Endothelial cell of umbilical vein (primary cell): Measurements from ENCODE around the gene C17orf113. TPM values are rescaled to one million over a fixed set of nuclear protein-coding genes. Genes with fewer than 3 reads are reported as not detected.

ENCODE experiments used
- BruUV-seq: library from RNA; stranded (reverse); fragments of 400-500 nt; replicated peaks from 2 replicates; lab custom pipeline; 2021; lab: Mats Ljungman, UMichigan
- CTCF ChIA-PET: fragments of 300-600, 350-600 bp; sonication (Branson Sonifier 250); formaldehyde crosslinking; loops from one replicate; lab custom pipeline; 2021; ENCODE audit warnings: antibody characterized with exemption, inconsistent platforms; lab: Charles Lee
- POLR2A ChIA-PET: fragments of 300-600, 350-600 bp; sonication (Branson Sonifier 250); formaldehyde crosslinking; loops from one replicate; lab custom pipeline; 2021; ENCODE audit warnings: antibody characterized with exemption, inconsistent platforms; lab: Charles Lee
- DNase-seq: peaks from one replicate; pipeline ENCODE4 v3.0.0-alpha.2; 2011; ENCODE audit warnings: low read depth, low spot score
- FAIRE-seq: peaks from 2 replicates; lab custom pipeline; 2011; peaks lifted over from hg19 to GRCh38; lab: Jason Lieb, UNC
- H2AFZ ChIP-seq: 2 replicates; pipeline ENCODE4 v1.6.0; 2012; ENCODE audit warnings: low read depth, low read length, control low read depth, inconsistent platforms
- H3K27ac ChIP-seq: 2 replicates; pipeline ENCODE4 v1.5.1; 2011; ENCODE audit warnings: low read depth, mild to moderate bottlenecking, control low read depth, low read length, moderate library complexity; ENCODE audit not compliant: insufficient read depth
- H3K27me3 ChIP-seq, 2 experiments: 2 replicates each; pipeline versions ENCODE4 v1.6.0 to v1.6.1; 2011; ENCODE audit warnings: low read length in 2 of 2, mixed read lengths in 1 of 2; ENCODE audit not compliant: control insufficient read depth in 2 of 2, insufficient read depth in 2 of 2
- H3K36me3 ChIP-seq, 2 experiments: 2 replicates in 1 of 2; 3 replicates in 1 of 2; pipeline ENCODE4 v1.5.1; 2011; ENCODE audit warnings: low read length in 2 of 2, mild to moderate bottlenecking in 1 of 2, moderate library complexity in 1 of 2; ENCODE audit not compliant: control insufficient read depth in 2 of 2, insufficient read depth in 2 of 2; ENCODE audit errors: extremely low read depth in 1 of 2
- H3K4me1 ChIP-seq: 3 replicates; pipeline ENCODE4 v1.5.1; 2011; ENCODE audit warnings: mild to moderate bottlenecking, low read length; ENCODE audit not compliant: control insufficient read depth, insufficient read depth; ENCODE audit errors: extremely low read depth
- H3K4me2 ChIP-seq: 2 replicates; pipeline ENCODE4 v1.6.1; 2011; ENCODE audit warnings: low read length, control low read depth, mixed read lengths; ENCODE audit not compliant: insufficient read depth
- H3K4me3 ChIP-seq, 3 experiments: fragments of 200-600 bp in 1 of 3; sonication (generic), shearing (Covaris generic) in 1 of 3; replicated peaks in 1 of 3; 2 replicates each; pipeline ENCODE4 v1.5.1; 2011 to 2016; ENCODE audit warnings: control low read depth in 3 of 3, low read length in 3 of 3, mild to moderate bottlenecking in 2 of 3, inconsistent platforms in 1 of 3, low read depth in 1 of 3, moderate library complexity in 1 of 3; ENCODE audit not compliant: insufficient read depth in 1 of 3
- H3K79me2 ChIP-seq: 2 replicates; pipeline ENCODE4 v1.6.0; 2012; ENCODE audit warnings: low read length, inconsistent platforms; ENCODE audit not compliant: control insufficient read depth, insufficient read depth
- H3K9ac ChIP-seq: replicated peaks from 2 replicates; pipeline ENCODE3; 2011; ENCODE audit warnings: low read length, control low read depth; ENCODE audit not compliant: insufficient read depth; ENCODE audit errors: extremely low read depth
- H3K9me1 ChIP-seq: replicated peaks from 3 replicates; pipeline ENCODE4 v1.6.0; 2011; ENCODE audit warnings: mild to moderate bottlenecking, low read length; ENCODE audit not compliant: control insufficient read depth, insufficient read depth; ENCODE audit errors: extremely low read depth
- H3K9me3 ChIP-seq: replicated peaks from 2 replicates; pipeline ENCODE4 v1.5.1; 2012; ENCODE audit warnings: low read length, inconsistent platforms; ENCODE audit not compliant: control insufficient read depth, insufficient read depth
- H4K20me1 ChIP-seq: replicated peaks from 2 replicates; pipeline ENCODE3; 2011; ENCODE audit warnings: mild to moderate bottlenecking, low read length; ENCODE audit not compliant: control insufficient read depth, insufficient read depth; ENCODE audit errors: extremely low read depth
- CTCF ChIP-seq, 2 donors: IDR thresholded peaks; 1 replicate in 1 of 2; 2 replicates in 1 of 2; pipeline ENCODE4 v1.5.1; 2011; ENCODE audit warnings: low read length in 2 of 2, mild to moderate bottlenecking in 2 of 2, moderate library complexity in 2 of 2, control low read depth in 1 of 2, inconsistent platforms in 1 of 2, low read depth in 1 of 2; ENCODE audit not compliant: insufficient read depth in 1 of 2; ENCODE audit errors: extremely low read depth in 1 of 2
- EZH2 ChIP-seq: IDR thresholded peaks from 2 replicates; pipeline ENCODE4 v1.6.1; 2012; ENCODE audit warnings: borderline replicate concordance, low read depth, mild to moderate bottlenecking, moderate library complexity, low read length, inconsistent platforms; ENCODE audit not compliant: severe bottlenecking
- FOS ChIP-seq: IDR thresholded peaks from 2 replicates; pipeline ENCODE4 v1.6.1; 2011; ENCODE audit warnings: mild to moderate bottlenecking, low read length, moderate library complexity, borderline replicate concordance; ENCODE audit not compliant: insufficient read depth
- GATA2 ChIP-seq: IDR thresholded peaks from 2 replicates; pipeline ENCODE4 v1.7.0; 2011; ENCODE audit warnings: low read depth, mild to moderate bottlenecking, moderate library complexity, mixed read lengths, low read length; ENCODE audit not compliant: insufficient read length, insufficient read depth
- JUN ChIP-seq: IDR thresholded peaks from 2 replicates; pipeline ENCODE4 v1.6.1; 2011; ENCODE audit warnings: borderline replicate concordance, low read depth; ENCODE audit not compliant: insufficient read length, insufficient read depth
- MAX ChIP-seq: IDR thresholded peaks from 2 replicates; pipeline ENCODE4 v1.6.1; 2011; ENCODE audit not compliant: insufficient read depth, insufficient read length
- MYC ChIP-seq: IDR thresholded peaks from one replicate; pipeline ENCODE4 v1.6.1; 2011; ENCODE audit warnings: mild to moderate bottlenecking, low read depth, low read length
- POLR2A ChIP-seq: IDR thresholded peaks from 2 replicates; pipeline ENCODE4 v1.6.1; 2012; ENCODE audit warnings: low read depth, mild to moderate bottlenecking, control low read depth, low read length
- POLR2AphosphoS5 ChIP-seq: IDR thresholded peaks from 2 replicates; pipeline ENCODE4 v1.6.1; 2012; ENCODE audit warnings: low read depth, mild to moderate bottlenecking, control low read depth, low read length, moderate library complexity; ENCODE audit not compliant: insufficient read depth
- dilution Hi-C: fragments of 300-500 bp; cut with MboI; formaldehyde crosslinking; loops from one replicate; pipeline ENCODE4 v1.15.0; 2019; ENCODE audit warnings: low sequenced_read_pairs; ENCODE audit not compliant: extremely low pct_ligation_motif_present
- intact Hi-C: fragments of 100-400 bp; cut with micrococcal nuclease; formaldehyde crosslinking; loops from one replicate; pipeline ENCODE4 v1.10.0; 2022
- polyA plus RNA-seq, 4 experiments: library from polyadenylated mRNA; depleted of rRNA in 3 of 4; stranded (reverse) in 3 of 4; unstranded in 1 of 4; fragments of >200 nt; gene quantifications; 2 replicates each; pipeline versions ENCODE4 v1.2.1 to v1.2.3, GENCODE V29; 2011 to 2012; ENCODE audit warnings: missing spikeins in 1 of 4
- total RNA-seq: library from RNA; stranded (reverse); gene quantifications from 2 replicates; pipeline ENCODE4 v1.2.3, GENCODE V29; 2021

C17orf113 gene
- total and polyA plus RNA-seq, 2 donors (not counting 3 experiments of a cell fraction or from before 2014, with no cell fraction given): 0.20 to 0.30 TPM

- FAIRE-seq: no peak
- TF ChIP-seq MAX (no peak), CTCF (IDR thresholded peaks at IDR 0.05; ENCODE audit: extremely low read depth in 1 of 2, insufficient read depth in 1 of 2, low read depth in 1 of 2, low read length in 2 of 2) (no peak), POLR2AphosphoS5 (no peak), MYC (no peak), POLR2A (no peak), GATA2 (no peak), JUN (no peak), FOS (no peak), EZH2 (no peak)
Observed at GRCh38 chr17:42041619-42042018, 8.8 kb downstream of the C17orf113 start.

More at GRCh38 chr17:42041619-42042018, 8.8 kb downstream of the C17orf113 start:
- H3K4me3 ChIP-seq: no peak overlapping the region
- H3K36me3 ChIP-seq: no peaks in the 10 kb centered on the region
- H3K27ac ChIP-seq: no peak overlapping the region
- H3K4me2 ChIP-seq: no peak overlapping the region
- no TSS peak for BruUV-seq
- intact Hi-C loops: no loop called here
- no peak overlapping the region for H2AFZ ChIP-seq
- ChIA-PET POLR2A (no interaction called here), CTCF (interaction anchor here (0.8 to 3.2 kb wide), 7 partner anchors 8 to 60 kb away, joined by 3 to 21 read pairs (median 8); partner anchors contain the start of gene NKIRAS2)
- dilution Hi-C loops: no loop called here
- H3K9ac ChIP-seq: no peak overlapping the region
- H3K27me3 ChIP-seq: no peaks in the 10 kb centered on the region
- H3K9me1 ChIP-seq: no peaks in the 10 kb centered on the region
- H3K9me3 ChIP-seq: no peaks in the 10 kb centered on the region
- DNase-seq: no peak
- H3K79me2 ChIP-seq: no peaks in the 10 kb centered on the region
- no peaks in the 10 kb centered on the region for H4K20me1 ChIP-seq
- H3K4me1 ChIP-seq: no peaks in the 10 kb centered on the region
